GM10266 (cell line): ENCODE measurements around the gene SLC47A1.
"Not testable (repeated sequence)": the region's sequence is repeated elsewhere in the genome, so short reads cannot be mapped to it uniquely, and the experiment has no call there.

Experiments
- DNase-seq: peaks from one replicate; pipeline ENCODE4 v3.0.0; 2012; ENCODE audit errors: extremely low spot score
- TF ChIP-seq, protein P1 (sequence below): IDR thresholded peaks from 2 replicates; pipeline ENCODE4 v1.5.1; 2012; ENCODE audit warnings: mild to moderate bottlenecking, low read depth; ENCODE audit not compliant: control insufficient read depth, insufficient read depth; ENCODE audit errors: missing control alignments

Gene SLC47A1

DNA sequence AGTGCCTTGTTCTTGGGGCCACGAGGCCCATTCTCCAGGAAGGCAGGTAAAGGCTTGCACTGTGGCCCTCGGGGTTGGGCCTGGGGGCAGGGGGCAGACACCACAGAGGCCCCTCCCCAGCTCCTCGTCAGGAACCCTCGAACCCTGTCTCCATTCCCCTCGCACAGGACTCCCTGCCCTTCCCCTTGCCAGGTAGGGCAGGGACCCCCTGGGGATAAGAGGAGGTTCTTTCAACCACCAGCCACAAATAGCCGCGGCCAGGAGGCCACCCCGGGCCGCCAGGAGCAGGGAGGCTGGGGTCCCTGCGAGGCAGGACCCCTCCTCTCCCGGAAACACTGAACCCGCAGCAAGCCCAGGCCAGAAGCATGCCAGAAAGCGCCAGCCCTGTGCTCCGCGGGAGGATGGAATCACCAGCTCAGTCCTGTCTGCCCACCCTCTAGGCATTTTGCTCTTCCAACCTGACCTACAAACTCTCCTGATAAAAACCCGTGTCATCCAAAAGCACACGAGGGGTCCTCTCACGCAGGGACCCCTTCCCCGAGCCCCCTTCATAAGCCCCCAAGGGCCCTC lies 45.6 kb downstream of the SLC47A1 start:
- no peak for DNase-seq
- TF ChIP-seq, protein P1, sequence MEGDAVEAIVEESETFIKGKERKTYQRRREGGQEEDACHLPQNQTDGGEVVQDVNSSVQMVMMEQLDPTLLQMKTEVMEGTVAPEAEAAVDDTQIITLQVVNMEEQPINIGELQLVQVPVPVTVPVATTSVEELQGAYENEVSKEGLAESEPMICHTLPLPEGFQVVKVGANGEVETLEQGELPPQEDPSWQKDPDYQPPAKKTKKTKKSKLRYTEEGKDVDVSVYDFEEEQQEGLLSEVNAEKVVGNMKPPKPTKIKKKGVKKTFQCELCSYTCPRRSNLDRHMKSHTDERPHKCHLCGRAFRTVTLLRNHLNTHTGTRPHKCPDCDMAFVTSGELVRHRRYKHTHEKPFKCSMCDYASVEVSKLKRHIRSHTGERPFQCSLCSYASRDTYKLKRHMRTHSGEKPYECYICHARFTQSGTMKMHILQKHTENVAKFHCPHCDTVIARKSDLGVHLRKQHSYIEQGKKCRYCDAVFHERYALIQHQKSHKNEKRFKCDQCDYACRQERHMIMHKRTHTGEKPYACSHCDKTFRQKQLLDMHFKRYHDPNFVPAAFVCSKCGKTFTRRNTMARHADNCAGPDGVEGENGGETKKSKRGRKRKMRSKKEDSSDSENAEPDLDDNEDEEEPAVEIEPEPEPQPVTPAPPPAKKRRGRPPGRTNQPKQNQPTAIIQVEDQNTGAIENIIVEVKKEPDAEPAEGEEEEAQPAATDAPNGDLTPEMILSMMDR: no peak

DNA sequence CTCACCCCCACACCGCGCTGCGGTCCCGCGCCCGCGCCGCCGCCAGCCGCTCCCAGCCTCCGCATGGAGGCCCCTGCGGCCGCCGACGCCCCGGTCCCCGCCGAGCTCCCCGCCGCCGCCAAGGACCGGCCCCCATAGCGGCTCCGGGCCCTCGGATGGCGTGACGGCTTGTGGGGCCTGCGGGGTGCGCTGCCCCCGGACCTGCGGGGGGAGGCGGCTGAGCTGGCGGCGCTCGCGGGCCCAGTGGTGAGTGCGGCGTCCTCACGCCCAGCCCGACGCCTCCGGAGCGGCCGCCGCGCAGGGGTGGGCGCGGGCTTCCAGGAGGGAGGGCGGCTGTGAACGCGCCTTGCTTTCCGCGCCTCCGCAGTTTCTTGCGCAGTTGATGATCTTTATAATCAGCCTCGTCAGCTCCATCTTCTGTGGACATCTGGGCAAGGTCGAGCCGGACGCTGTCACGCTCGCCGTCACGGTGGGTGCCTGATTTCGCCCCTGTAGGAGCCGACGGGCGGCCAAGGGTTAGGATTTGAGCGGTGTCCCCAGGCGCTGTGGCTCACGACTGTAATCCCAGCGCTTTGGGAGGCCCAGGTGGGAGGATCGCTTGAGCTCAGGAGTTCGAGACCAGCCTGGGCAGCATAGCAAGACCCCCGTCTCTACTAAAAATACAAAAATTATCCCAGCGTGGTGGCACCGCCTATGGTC lies 46.4 kb downstream of the SLC47A1 start:
- no peak for DNase-seq

DNA sequence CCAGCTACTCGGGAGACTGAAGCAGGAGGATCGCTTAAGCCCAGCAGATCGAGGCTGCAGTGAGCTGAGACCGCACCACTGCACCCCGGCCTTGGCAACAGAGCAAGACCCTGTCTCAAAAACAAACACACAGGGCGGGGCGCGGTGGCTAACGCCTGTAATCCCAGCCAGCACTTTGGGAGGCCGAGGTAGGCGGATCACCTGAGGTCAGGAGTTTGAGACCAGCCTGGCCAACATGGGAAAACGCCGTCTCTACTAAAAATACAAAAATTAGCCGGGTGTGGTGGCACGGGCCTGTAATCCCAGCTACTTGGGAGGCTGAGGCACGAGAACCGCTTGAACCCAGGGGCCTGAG lies 46.9 kb downstream of the SLC47A1 start:
- not testable (repeated sequence) for DNase-seq

More for the DNA sequence above, 46.4 kb downstream of the SLC47A1 start:
- TF ChIP-seq, protein P1: no peak

DNA sequence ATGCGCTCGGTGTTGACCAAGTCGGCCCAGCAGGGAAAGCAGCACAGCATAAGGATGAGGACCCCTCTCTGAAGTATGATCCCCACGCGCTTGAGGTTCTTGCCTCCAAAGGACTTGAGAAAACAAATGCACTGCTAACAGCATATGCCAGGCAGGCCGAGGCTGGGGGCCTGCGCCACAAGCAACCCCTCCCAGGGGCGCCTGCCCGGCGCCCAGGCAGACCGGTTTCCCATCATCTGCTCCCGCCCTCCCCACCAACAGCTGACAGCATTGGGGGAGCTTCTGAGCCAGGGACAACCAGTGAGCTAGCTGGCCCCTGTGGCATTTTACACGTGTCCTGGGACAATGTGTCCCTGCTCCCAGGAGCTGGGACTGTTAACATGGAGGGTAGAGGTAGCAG lies 48.5 kb downstream of the SLC47A1 start:
- DNase-seq: not testable (repeated sequence)

DNA sequence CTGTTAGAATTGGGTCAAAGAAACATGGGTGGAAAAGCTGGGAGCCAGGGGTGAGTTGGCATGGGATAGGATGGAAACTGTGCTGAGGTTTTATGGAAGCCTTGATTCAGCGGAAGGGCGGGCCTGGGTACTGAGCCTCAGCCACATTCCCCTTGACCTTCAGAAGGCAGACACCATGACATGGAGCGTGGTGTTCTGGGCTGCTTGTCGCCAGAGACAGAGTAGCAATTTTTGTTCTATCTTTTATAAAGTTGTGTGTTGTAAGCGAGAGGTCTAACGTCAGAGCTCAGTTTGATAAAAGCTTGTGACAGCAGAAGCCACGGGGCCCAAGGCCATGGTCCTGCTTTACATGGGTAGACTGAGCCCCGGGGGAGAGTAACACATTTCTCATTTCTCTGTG lies 50.2 kb downstream of the SLC47A1 start:
- DNase-seq: no peak
- TF ChIP-seq, protein P1: no peak

DNA sequence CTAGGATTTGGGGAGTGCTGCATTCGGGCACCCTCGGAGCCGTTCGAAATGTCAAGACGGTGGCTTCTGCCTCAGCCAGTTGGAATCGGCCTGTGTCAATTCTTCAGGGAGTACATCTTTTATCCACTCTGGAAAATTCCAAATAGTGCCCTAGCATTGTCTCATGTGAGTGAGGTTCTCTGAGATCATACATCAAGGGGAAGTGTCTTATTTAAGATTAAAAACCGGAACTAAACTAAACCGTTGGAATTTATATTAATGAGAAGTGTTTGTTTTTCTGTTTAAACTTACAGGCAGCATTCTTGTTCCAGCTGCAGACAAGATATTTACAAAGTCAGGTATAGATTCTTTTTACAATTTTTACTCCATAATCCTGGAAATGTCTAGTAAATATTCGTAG lies 56.8 kb downstream of the SLC47A1 start:
- no peak for DNase-seq

DNA sequence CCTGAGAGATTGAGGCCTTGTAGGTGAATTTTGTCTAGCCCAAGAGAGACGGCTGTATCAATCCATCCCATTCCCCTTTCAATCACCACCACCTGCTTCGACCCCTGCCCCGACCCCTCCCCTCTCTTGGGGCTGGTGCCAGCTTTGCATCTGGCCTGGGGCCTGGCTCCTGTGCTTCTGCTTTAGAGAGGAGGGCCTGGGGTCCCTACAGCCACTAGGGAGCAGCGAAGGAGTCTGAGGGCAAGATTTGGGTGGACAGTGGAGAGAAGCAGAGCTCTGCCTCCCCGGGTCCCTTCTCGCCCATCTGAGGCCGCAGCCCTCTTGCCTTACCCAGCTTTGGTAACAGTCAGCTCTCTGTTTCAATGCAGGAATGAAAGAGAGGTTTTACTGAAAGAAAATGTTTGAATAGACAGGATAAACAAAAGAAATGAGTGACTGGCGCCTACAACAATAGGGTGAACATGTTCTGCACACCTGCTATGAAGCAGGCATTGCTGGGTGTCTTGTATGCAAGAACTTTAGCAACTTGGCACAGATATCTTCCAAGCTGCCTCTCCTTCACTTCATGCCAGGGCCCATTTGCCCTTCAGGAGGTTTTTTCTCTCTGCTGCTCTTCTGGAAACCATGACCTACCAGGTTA lies 57.4 kb downstream of the SLC47A1 start:
- TF ChIP-seq, protein P1: no peak
- no peak for DNase-seq

More for the DNA sequence above, 56.8 kb downstream of the SLC47A1 start:
- TF ChIP-seq, protein P1: no peak

DNA sequence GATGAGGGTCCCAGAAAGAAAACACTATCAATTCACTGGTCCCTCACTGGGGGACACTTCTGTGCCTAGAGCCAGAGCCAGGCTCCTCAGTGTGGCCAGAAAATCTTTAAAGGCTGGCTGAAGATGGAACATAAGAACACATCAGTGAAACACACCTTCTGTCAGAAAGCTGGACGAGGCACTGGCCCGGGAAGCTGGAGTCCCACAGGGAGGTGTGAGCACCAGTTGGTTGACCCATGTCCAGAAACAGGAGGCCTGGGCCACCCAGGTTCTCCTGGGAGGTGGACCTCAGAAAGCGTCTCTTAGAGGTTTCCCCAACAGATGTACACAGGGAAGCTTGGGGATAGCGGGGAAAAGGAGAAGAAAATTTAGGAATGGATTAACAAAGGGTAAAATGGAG lies 58.7 kb downstream of the SLC47A1 start:
- DNase-seq: no peak
- TF ChIP-seq, protein P1: no peak
